Adrenal gland (tissue), 12 donors: ENCODE measurements around the gene FGGY. TPM values are rescaled to one million over a fixed set of nuclear protein-coding genes. Genes with fewer than 3 reads are reported as not detected.

ENCODE experiments used
- DNase-seq, 7 donors: peaks; one replicate each; pipeline ENCODE4 v3.0.0-alpha.2; 2019 to 2020
- H3K27ac ChIP-seq, 5 donors: fragments of 200-600 bp; sonication (generic) in 4 of 5; 1 replicate in 3 of 5; 2 replicates in 2 of 5; pipeline versions ENCODE4 v1.5.1 to v1.8.0; 2016 to 2020; ENCODE audit warnings: mild to moderate bottlenecking in 1 of 5
- H3K27me3 ChIP-seq: fragments of 200-600 bp; 2 replicates; pipeline ENCODE4 v1.8.0; 2021
- H3K36me3 ChIP-seq, 2 donors: fragments of 200-600 bp; replicated peaks in 1 of 2; 1 replicate in 1 of 2; 2 replicates in 1 of 2; pipeline versions ENCODE4 v1.5.1 to v1.8.0; 2018 to 2022
- H3K4me1 ChIP-seq, 2 donors: fragments of 200-600 bp; replicated peaks in 1 of 2; 1 replicate in 1 of 2; 2 replicates in 1 of 2; pipeline versions ENCODE4 v1.5.1 to v1.8.0; 2018 to 2021
- H3K4me3 ChIP-seq, 4 donors: fragments of 200-600 bp; sonication (generic) in 3 of 4; one replicate each; pipeline ENCODE4 v1.5.1; 2016 to 2018
- H3K9me3 ChIP-seq, 3 donors: fragments of 200-600 bp; sonication (generic) in 1 of 3; replicated peaks in 1 of 3; 1 replicate in 2 of 3; 2 replicates in 1 of 3; pipeline versions ENCODE4 v1.5.1 to v1.8.0; 2016 to 2021
- CTCF ChIP-seq, 6 experiments: fragments of 450-650 bp in 4 of 6; fragments of 200-600 bp in 2 of 6; sonication (generic) in 1 of 6; IDR thresholded peaks; 1 replicate in 5 of 6; 2 replicates in 1 of 6; pipeline versions ENCODE4 v1.5.1 to v1.8.0; 2016 to 2021; ENCODE audit warnings: antibody characterized with exemption in 6 of 6, mild to moderate bottlenecking in 2 of 6, moderate library complexity in 1 of 6
- POLR2A ChIP-seq, 2 donors: fragments of 450-650 bp; IDR thresholded peaks; one replicate each; pipeline ENCODE4 v1.6.1; 2017; ENCODE audit warnings: antibody characterized with exemption in 2 of 2, mild to moderate bottlenecking in 2 of 2, moderate library complexity in 1 of 2
- WGBS, 4 donors: extraction: QIAGEN DNeasy Blood & Tissue Kit in 2 of 4; methylation state at CpG; one replicate each; pipeline versions ENCODE4 v1.1.5 to v1.1.7; 2013 to 2017; 5-methylcytosine and 5-hydroxymethylcytosine counted together
- intact Hi-C, 2 donors: fragments of 100-400 bp; cut with DNase I; formaldehyde crosslinking; loops; one replicate each; pipeline versions ENCODE4 v1.14.1 to v1.15.0; 2022 to 2023
- polyA plus RNA-seq, 3 donors: library from polyadenylated mRNA; stranded (reverse); fragments of 200-250 nt in 2 of 3; fragments of 350-450 nt in 1 of 3; fragmentation: Illumina TruSeq in 1 of 3; extraction: RNeasy Lipid Tissue Mini Kit (QIAGEN cat#74804) in 1 of 3; gene quantifications; one replicate each; pipeline ENCODE4 v1.2.3, GENCODE V29; 2013 to 2014
- total RNA-seq, 9 donors: library from RNA; depleted of rRNA in 4 of 9; stranded (reverse); fragments of >200 nt in 4 of 9; fragments of 120-200 nt in 1 of 9; fragmentation: NEBNext Ultra II Directional in 1 of 9; extraction: Animal tissue kit (Norgen Biotek cat#: 25700) in 1 of 9; gene quantifications; one replicate each; pipeline versions ENCODE4 v1.1.0 to v1.2.4, GENCODE V29; 2013 to 2023
- donor health status: healthy with polysubstance abuse.
- donor health status: Bipolar disorder and iron deficiency.
- donor health status: DM: yes; HTN: yes; CAD: no.
- donor health status: DM: no; HTN: no; CAD: no.
- donor health status: DM: no; HTN: no; CAD: no.
- donor health status: DM: yes; HTN: yes; CAD: no.

FGGY gene
- total and polyA plus RNA-seq, 12 donors = 7.4 to 75.5 (median 35.0) TPM

- intact Hi-C loops = no loop called here
- no peak for TF ChIP-seq POLR2A (IDR thresholded peaks at IDR 0.05)
- TF ChIP-seq CTCF (IDR thresholded peaks at IDR 0.05) = no peak
- Histone ChIP-seq H3K36me3 (no peaks in the 10 kb centered on the region), H3K27me3 (no peaks in the 10 kb centered on the region), H3K9me3 (no peaks in the 10 kb centered on the region), H3K4me1 (peaks cover 10 to 18% of the 10 kb centered on the region in 2 donors), H3K27ac (no peak overlapping the region), H3K4me3 (no peak overlapping the region)
- 90 to 100% (median 95%) methylated on average over 3 of the region's 3 CpGs for WGBS, 4 donors
- DNase-seq = no peak
Observed at GRCh38 chr1:59473831-59474230, 176.9 kb downstream of the FGGY start.

GRCh38 chr1:59474496-59474895 is 177.6 kb downstream of the FGGY start:
- intact Hi-C loops = no loop called here
- Histone ChIP-seq H3K27ac (no peak overlapping the region), H3K27me3 (no peaks in the 10 kb centered on the region), H3K4me1 (peaks cover 10 to 18% of the 10 kb centered on the region in 2 donors), H3K36me3 (no peaks in the 10 kb centered on the region), H3K9me3 (no peaks in the 10 kb centered on the region), H3K4me3 (no peak overlapping the region)
- no peak for TF ChIP-seq CTCF (IDR thresholded peaks at IDR 0.05)
- no peak for TF ChIP-seq POLR2A (IDR thresholded peaks at IDR 0.05)
- DNase-seq = no peak
- 83 to 88% (median 85%) methylated on average over 2 of the region's 2 CpGs for WGBS, 4 donors

GRCh38 chr1:59475737-59476136 is 178.8 kb downstream of the FGGY start:
- 90 to 99% (median 96%) methylated on average over 4 of the region's 4 CpGs for WGBS, 4 donors
- intact Hi-C loops = no loop called here
- no peak for TF ChIP-seq CTCF (IDR thresholded peaks at IDR 0.05)
- no peak for TF ChIP-seq POLR2A (IDR thresholded peaks at IDR 0.05)
- H3K4me1 ChIP-seq = peaks cover 10 to 18% of the 10 kb centered on the region in 2 donors
- H3K27ac ChIP-seq = no peak overlapping the region
- no peak overlapping the region for H3K4me3 ChIP-seq
- H3K36me3 ChIP-seq = no peaks in the 10 kb centered on the region
- H3K27me3 ChIP-seq = no peaks in the 10 kb centered on the region
- no peak for DNase-seq
- no peaks in the 10 kb centered on the region for H3K9me3 ChIP-seq

GRCh38 chr1:59477286-59477685 is 180.4 kb downstream of the FGGY start:
- H3K4me1 ChIP-seq = peaks cover 10 to 18% of the 10 kb centered on the region in 2 donors
- peak; percentile 63 to 94 (median 81) for DNase-seq
- no peaks in the 10 kb centered on the region for H3K36me3 ChIP-seq
- H3K9me3 ChIP-seq = no peaks in the 10 kb centered on the region
- H3K27me3 ChIP-seq = no peaks in the 10 kb centered on the region
- TF ChIP-seq CTCF (IDR thresholded peaks at IDR 0.05) (no peak), POLR2A (IDR thresholded peaks at IDR 0.05) (no peak)
- H3K4me3 ChIP-seq = no peak overlapping the region
- WGBS, 4 donors = 59 to 62% (median 61%) methylated on average over 6 of the region's 6 CpGs
- intact Hi-C loops = no loop called here
- H3K27ac ChIP-seq = peak overlapping the region; percentile 15 to 62 (median 22)
